OCI-LY1 (cell line): ENCODE results near the gene ITSN2.

Experiments used
- H2AFZ ChIP-seq: fragments of 200-600 bp; sonication (generic), shearing (Covaris generic); 2 replicates; pipeline ENCODE4 v1.6.0; 2014; ENCODE audit warnings: antibody characterized with exemption, mild to moderate bottlenecking, low read length
- H3F3A ChIP-seq: fragments of 200-600 bp; sonication (generic), shearing (Covaris generic); 2 replicates; pipeline ENCODE4 v1.6.0; 2014; ENCODE audit warnings: mild to moderate bottlenecking, antibody characterized with exemption, low read length, moderate library complexity; ENCODE audit not compliant: insufficient read depth
- H3K27ac ChIP-seq: fragments of 200-600 bp; sonication (generic); 2 replicates; pipeline ENCODE4 v1.5.1; 2014; ENCODE audit warnings: low read length, mixed run types, mild to moderate bottlenecking, low read depth; ENCODE audit not compliant: poor library complexity, severe bottlenecking
- H3K27me3 ChIP-seq: fragments of 200-600 bp; sonication (generic); 2 replicates; pipeline ENCODE4 v1.6.0; 2014; ENCODE audit warnings: antibody characterized with exemption, mild to moderate bottlenecking, low read length, moderate library complexity; ENCODE audit not compliant: insufficient read depth
- H3K36me3 ChIP-seq: fragments of 200-600 bp; sonication (generic); 2 replicates; pipeline ENCODE4 v1.6.1; 2014; ENCODE audit warnings: mild to moderate bottlenecking, antibody characterized with exemption, low read length, moderate library complexity, mixed read lengths; ENCODE audit not compliant: insufficient read depth
- H3K4me1 ChIP-seq: fragments of 200-600 bp; sonication (generic); 2 replicates; pipeline ENCODE4 v1.5.1; 2014; ENCODE audit warnings: mild to moderate bottlenecking, low read length, moderate library complexity; ENCODE audit not compliant: insufficient read depth, severe bottlenecking
- H3K4me2 ChIP-seq: fragments of 200-600 bp; sonication (generic), shearing (Covaris generic); 2 replicates; pipeline ENCODE4 v1.6.1; 2014; ENCODE audit warnings: low read length
- H3K4me3 ChIP-seq: fragments of 200-600 bp; sonication (generic); 2 replicates; pipeline ENCODE4 v1.5.1; 2014; ENCODE audit warnings: low read length, low read depth, mild to moderate bottlenecking, mixed read lengths; ENCODE audit not compliant: poor library complexity, severe bottlenecking
- H3K79me2 ChIP-seq: fragments of 200-600 bp; shearing (Covaris generic); 2 replicates; pipeline ENCODE4 v1.6.1; 2016; ENCODE audit warnings: mixed run types, low read length, mixed read lengths; ENCODE audit not compliant: insufficient read depth
- H3K9ac ChIP-seq: fragments of 200-600 bp; sonication (generic), shearing (Covaris generic); 2 replicates; pipeline ENCODE4 v1.6.1; 2014; ENCODE audit warnings: mild to moderate bottlenecking, low read length, mixed read lengths
- H3K9me2 ChIP-seq: fragments of 200-600 bp; sonication (generic), shearing (Covaris generic); 2 replicates; pipeline ENCODE4 v1.6.1; 2014; ENCODE audit warnings: low read depth, mild to moderate bottlenecking, low read length, mixed read lengths
- H3K9me3 ChIP-seq: fragments of 200-600 bp; shearing (Covaris generic); 2 replicates; pipeline ENCODE4 v1.6.1; 2014; ENCODE audit warnings: low read length, mixed read lengths
- H4K20me1 ChIP-seq: fragments of 200-600 bp; sonication (generic), shearing (Covaris generic); 2 replicates; pipeline ENCODE4 v1.6.0; 2016; ENCODE audit warnings: mild to moderate bottlenecking, low read length; ENCODE audit not compliant: insufficient read depth
- EZH2 ChIP-seq: fragments of 200-600 bp; sonication (generic), shearing (Covaris generic); IDR thresholded peaks from 2 replicates; pipeline ENCODE4 v1.8.0; 2017; ENCODE audit warnings: borderline replicate concordance, mixed run types, mild to moderate bottlenecking, antibody characterized with exemption, low read length, moderate library complexity, mixed read lengths
- TF ChIP-seq, protein P1 (sequence below): fragments of 200-600 bp; sonication (generic), shearing (Covaris generic); IDR thresholded peaks from 2 replicates; pipeline ENCODE4 v1.5.1; 2017; ENCODE audit warnings: mild to moderate bottlenecking, antibody characterized with exemption, low read length, moderate library complexity, mixed read lengths

The ITSN2 gene

DNA sequence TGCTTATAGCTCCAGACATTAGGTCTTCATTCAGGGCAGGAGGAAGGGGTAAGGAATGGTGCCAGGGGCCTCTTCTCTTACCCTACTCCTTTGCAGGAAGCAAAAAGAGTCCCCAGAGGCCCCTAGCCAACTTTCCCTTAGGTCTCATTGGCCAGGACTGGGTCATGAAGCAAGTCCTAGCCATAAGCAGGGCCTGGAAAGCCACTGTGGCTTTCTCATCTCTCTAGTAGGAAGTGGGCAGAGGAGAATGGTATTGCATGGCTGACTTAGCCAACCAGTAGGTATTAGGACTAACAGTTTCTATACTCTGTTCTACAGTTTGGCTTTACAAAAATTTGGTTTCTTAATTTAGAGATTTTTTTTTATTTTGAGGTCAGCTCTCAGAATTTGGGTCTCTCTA is 180.7 kb downstream of the ITSN2 start:
- no peaks in the 10 kb centered on the region for H3K79me2 ChIP-seq
- H3K4me3 ChIP-seq = no peak overlapping the region
- no peaks in the 10 kb centered on the region for H3K36me3 ChIP-seq
- no peak for TF ChIP-seq EZH2
- TF ChIP-seq, protein P1, sequence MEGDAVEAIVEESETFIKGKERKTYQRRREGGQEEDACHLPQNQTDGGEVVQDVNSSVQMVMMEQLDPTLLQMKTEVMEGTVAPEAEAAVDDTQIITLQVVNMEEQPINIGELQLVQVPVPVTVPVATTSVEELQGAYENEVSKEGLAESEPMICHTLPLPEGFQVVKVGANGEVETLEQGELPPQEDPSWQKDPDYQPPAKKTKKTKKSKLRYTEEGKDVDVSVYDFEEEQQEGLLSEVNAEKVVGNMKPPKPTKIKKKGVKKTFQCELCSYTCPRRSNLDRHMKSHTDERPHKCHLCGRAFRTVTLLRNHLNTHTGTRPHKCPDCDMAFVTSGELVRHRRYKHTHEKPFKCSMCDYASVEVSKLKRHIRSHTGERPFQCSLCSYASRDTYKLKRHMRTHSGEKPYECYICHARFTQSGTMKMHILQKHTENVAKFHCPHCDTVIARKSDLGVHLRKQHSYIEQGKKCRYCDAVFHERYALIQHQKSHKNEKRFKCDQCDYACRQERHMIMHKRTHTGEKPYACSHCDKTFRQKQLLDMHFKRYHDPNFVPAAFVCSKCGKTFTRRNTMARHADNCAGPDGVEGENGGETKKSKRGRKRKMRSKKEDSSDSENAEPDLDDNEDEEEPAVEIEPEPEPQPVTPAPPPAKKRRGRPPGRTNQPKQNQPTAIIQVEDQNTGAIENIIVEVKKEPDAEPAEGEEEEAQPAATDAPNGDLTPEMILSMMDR = no peak
- no peak overlapping the region for H3K4me2 ChIP-seq
- H3K27me3 ChIP-seq = no peaks in the 10 kb centered on the region
- no peak overlapping the region for H3K27ac ChIP-seq
- H3K9me3 ChIP-seq = no peaks in the 10 kb centered on the region
- no peaks in the 10 kb centered on the region for H3K4me1 ChIP-seq
- H2AFZ ChIP-seq = no peak overlapping the region
- H3F3A ChIP-seq = no peaks in the 10 kb centered on the region
- H3K9me2 ChIP-seq = no peaks in the 10 kb centered on the region
- H4K20me1 ChIP-seq = no peaks in the 10 kb centered on the region
- H3K9ac ChIP-seq = no peak overlapping the region

GRCh38 chr2:24176326-24176725 is 184.0 kb downstream of the ITSN2 start:
- H3K4me2 ChIP-seq = no peak overlapping the region
- H3K79me2 ChIP-seq = no peaks in the 10 kb centered on the region
- H2AFZ ChIP-seq = no peak overlapping the region
- H3K4me3 ChIP-seq = no peak overlapping the region
- TF ChIP-seq, protein P1 = no peak
- TF ChIP-seq EZH2 = no peak
- H4K20me1 ChIP-seq = no peaks in the 10 kb centered on the region
- H3K36me3 ChIP-seq = no peaks in the 10 kb centered on the region
- H3K4me1 ChIP-seq = no peaks in the 10 kb centered on the region
- H3K9me3 ChIP-seq = no peaks in the 10 kb centered on the region
- H3K9me2 ChIP-seq = no peaks in the 10 kb centered on the region
- no peak overlapping the region for H3K27ac ChIP-seq
- H3K9ac ChIP-seq = no peak overlapping the region
- H3F3A ChIP-seq = no peaks in the 10 kb centered on the region
- no peaks in the 10 kb centered on the region for H3K27me3 ChIP-seq

- no peak overlapping the region for H3K4me3 ChIP-seq
- TF ChIP-seq EZH2 = no peak
- TF ChIP-seq, protein P1 = no peak
- no peak overlapping the region for H3K27ac ChIP-seq
- no peaks in the 10 kb centered on the region for H3K79me2 ChIP-seq
- no peaks in the 10 kb centered on the region for H3K27me3 ChIP-seq
- H3F3A ChIP-seq = no peaks in the 10 kb centered on the region
- no peaks in the 10 kb centered on the region for H3K4me1 ChIP-seq
- H3K9me2 ChIP-seq = no peaks in the 10 kb centered on the region
- H2AFZ ChIP-seq = no peak overlapping the region
- H3K4me2 ChIP-seq = no peak overlapping the region
- H3K9me3 ChIP-seq = no peaks in the 10 kb centered on the region
- no peaks in the 10 kb centered on the region for H3K36me3 ChIP-seq
- H3K9ac ChIP-seq = no peak overlapping the region
- no peaks in the 10 kb centered on the region for H4K20me1 ChIP-seq
Measured at GRCh38 chr2:24175631-24176187, 184.6 kb downstream of the ITSN2 start.
